Measurements from ENCODE around the gene SPEG.
A peak's percentile ranks its signal among the peaks of the same experiment; 100 is the strongest.

SPEG gene

DNA sequence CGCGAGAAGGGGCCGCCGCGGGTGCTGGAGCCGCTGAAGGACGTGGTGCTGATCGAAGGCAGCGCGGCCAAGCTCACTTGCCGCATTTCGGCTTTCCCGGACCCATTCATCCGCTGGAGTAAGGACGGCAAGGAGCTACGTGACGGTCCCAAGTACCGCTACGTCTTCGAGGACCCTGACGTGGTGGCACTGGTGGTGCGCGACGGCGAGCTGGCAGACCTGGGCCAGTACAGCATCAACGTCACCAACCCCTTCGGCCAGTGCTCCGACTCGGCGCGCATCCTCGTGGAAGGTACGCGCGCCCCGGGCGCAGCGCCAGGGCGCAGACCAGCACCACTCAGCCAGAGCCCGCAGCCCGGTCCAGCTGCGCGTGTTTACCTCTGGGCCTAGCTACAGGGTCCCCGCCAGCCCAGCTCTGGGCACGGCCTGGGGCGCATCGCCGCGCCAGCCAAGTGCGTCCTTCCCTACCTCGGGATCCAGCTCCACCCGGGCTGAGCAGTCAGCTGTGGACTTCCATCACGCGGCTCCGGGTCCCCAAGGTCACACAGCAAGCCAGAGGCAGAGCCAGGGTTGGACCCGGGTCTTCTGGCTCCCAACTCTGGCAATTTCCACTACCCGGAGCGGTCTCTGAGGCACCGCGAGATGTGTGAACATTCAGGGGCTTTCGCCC, 62.3 kb downstream of the SPEG start:
- Histone ChIP-seq H3K9me2 (replicated peaks; ENCODE audit: control insufficient read depth, low read length) (no peaks in the 10 kb centered on the region), H3K27ac (ENCODE audit: low read depth, low read length) (no peak overlapping the region), H3K4me3 (ENCODE audit: low read length) (no peak overlapping the region), H3K4me1 (ENCODE audit: control insufficient read depth, low read length) (peaks cover 30% of the 10 kb centered on the region), H3K4me2 (ENCODE audit: low read length) (no peak overlapping the region), H3K9me3 (ENCODE audit: control insufficient read depth, insufficient read depth, low read length) (no peaks in the 10 kb centered on the region), H3K36me3 (ENCODE audit: control insufficient read depth, low read length) (no peaks in the 10 kb centered on the region), H3F3A (ENCODE audit: control insufficient read depth, insufficient read depth) (no peaks in the 10 kb centered on the region), H3K27me3 (ENCODE audit: control insufficient read depth, low read length) (peaks cover 30% of the 10 kb centered on the region), H4K20me1 (ENCODE audit: control insufficient read depth, insufficient read depth, low read depth, low read length) (no peaks in the 10 kb centered on the region), H3K79me2 (ENCODE audit: control insufficient read depth, low read length) (peaks cover 10% of the 10 kb centered on the region; the same call in 1 of the 2 replicates)
- no peak for TF ChIP-seq EZH2phosphoT487 (IDR thresholded peaks at IDR 0.05; ENCODE audit: borderline replicate concordance, low read length)
- no peak for TF ChIP-seq CTCF (IDR thresholded peaks at IDR 0.05; ENCODE audit: low read depth, low read length, poor library complexity, severe bottlenecking)

GRCh38 chr2:219497495-219498279, 63.0 kb downstream of the SPEG start:
- Histone ChIP-seq H3K27me3 (ENCODE audit: control insufficient read depth, low read length) (peaks cover 30% of the 10 kb centered on the region), H3F3A (ENCODE audit: control insufficient read depth, insufficient read depth) (no peaks in the 10 kb centered on the region), H3K9me3 (ENCODE audit: control insufficient read depth, insufficient read depth, low read length) (no peaks in the 10 kb centered on the region), H3K4me3 (ENCODE audit: low read length) (peak overlapping the region; percentile 86), H3K4me2 (ENCODE audit: low read length) (peak overlapping the region; percentile 91), H3K79me2 (ENCODE audit: control insufficient read depth, low read length) (peaks cover 10% of the 10 kb centered on the region; the same call in 1 of the 2 replicates), H3K9me2 (replicated peaks; ENCODE audit: control insufficient read depth, low read length) (no peaks in the 10 kb centered on the region), H3K36me3 (ENCODE audit: control insufficient read depth, low read length) (no peaks in the 10 kb centered on the region), H4K20me1 (ENCODE audit: control insufficient read depth, insufficient read depth, low read depth, low read length) (no peaks in the 10 kb centered on the region), H3K27ac (ENCODE audit: low read depth, low read length) (no peak overlapping the region), H3K4me1 (ENCODE audit: control insufficient read depth, low read length) (peaks cover 30% of the 10 kb centered on the region)
- TF ChIP-seq EZH2phosphoT487 (IDR thresholded peaks at IDR 0.05; ENCODE audit: borderline replicate concordance, low read length) = 0 out of 2 replicates have a peak, but pooled peaks have one; percentile 39
- no peak for TF ChIP-seq CTCF (IDR thresholded peaks at IDR 0.05; ENCODE audit: low read depth, low read length, poor library complexity, severe bottlenecking)

DNA sequence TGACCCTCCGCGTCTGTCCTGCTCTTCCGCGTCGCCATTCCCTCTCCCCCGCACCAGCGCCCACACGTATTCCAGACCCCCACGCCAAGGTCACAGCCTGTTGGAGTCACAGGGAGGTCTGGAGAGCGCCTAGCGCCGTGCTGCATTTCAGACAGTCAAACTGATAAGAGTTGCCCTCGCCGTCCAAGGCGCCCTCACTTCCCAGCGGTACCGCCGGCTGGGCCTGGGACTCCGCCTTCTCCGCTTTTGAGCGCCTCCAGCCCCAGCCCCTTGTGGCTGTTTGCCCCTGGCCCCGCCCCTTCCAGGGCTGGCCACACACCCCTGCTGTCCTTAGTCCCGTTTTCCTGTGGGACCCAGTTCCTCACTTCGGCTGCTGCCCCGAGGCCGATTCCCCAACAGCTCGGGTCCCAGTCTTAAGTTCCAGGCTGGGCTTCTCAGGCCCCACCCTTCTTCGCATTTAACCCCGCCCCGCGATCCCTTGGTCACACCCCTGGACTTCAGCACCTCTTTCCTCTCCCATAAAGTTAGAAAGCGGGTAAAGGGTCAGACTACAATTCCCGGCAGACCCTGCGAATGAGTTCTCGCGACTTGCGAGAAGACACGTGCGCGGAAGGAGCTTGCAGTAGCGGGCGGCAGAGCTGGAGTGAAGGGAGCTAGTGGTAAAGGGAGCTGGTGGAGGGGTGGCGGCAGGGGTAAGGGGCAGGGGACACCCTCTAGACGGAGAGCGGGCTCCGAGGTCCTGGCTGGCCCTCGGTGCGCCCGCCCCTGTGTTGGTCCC, 63.8 kb downstream of the SPEG start, which contains the start of gene GMPPA:
GMPPA (plus strand) TSS at position 612 of the 778 bp plus-strand sequence. CDS start 1,085 bp downstream, outside the sequence.
- no peak within 1 kb of the TSS for H3K27ac ChIP-seq (ENCODE audit: low read depth, low read length)
- peak within 1 kb of the TSS; percentile 86 for H3K4me3 ChIP-seq (ENCODE audit: low read length)
- H3K9me2 ChIP-seq (replicated peaks; ENCODE audit: control insufficient read depth, low read length) = no peaks in the 10 kb centered on the region
- H3F3A ChIP-seq (ENCODE audit: control insufficient read depth, insufficient read depth) = no peaks in the 10 kb centered on the region
- H3K27me3 ChIP-seq (ENCODE audit: control insufficient read depth, low read length) = peaks cover 30% of the 10 kb centered on the region
- peaks cover 10% of the 10 kb centered on the region; the same call in 1 of the 2 replicates for H3K79me2 ChIP-seq (ENCODE audit: control insufficient read depth, low read length)
- H3K4me2 ChIP-seq (ENCODE audit: low read length) = peak within 1 kb of the TSS; percentile 91
- H3K4me1 ChIP-seq (ENCODE audit: control insufficient read depth, low read length) = peaks cover 30% of the 10 kb centered on the region
- H3K36me3 ChIP-seq (ENCODE audit: control insufficient read depth, low read length) = no peaks in the 10 kb centered on the region
- no peaks in the 10 kb centered on the region for H3K9me3 ChIP-seq (ENCODE audit: control insufficient read depth, insufficient read depth, low read length)
- TF ChIP-seq CTCF (IDR thresholded peaks at IDR 0.05; ENCODE audit: low read depth, low read length, poor library complexity, severe bottlenecking) (no peak), EZH2phosphoT487 (IDR thresholded peaks at IDR 0.05; ENCODE audit: borderline replicate concordance, low read length) (peak; percentile 0; the same call in 1 of the 2 replicates)
- no peaks in the 10 kb centered on the region for H4K20me1 ChIP-seq (ENCODE audit: control insufficient read depth, insufficient read depth, low read depth, low read length)

Measured in DOHH2 (cell line).